Nephron progenitor cell (in vitro differentiated cells): ENCODE measurements around the gene GARIN5A.

Experiments
- DNase-seq: peaks from one replicate; pipeline ENCODE4 v3.0.0; 2021
- H3K27ac Mint-ChIP-seq: 2 replicates; pipeline ENCODE4 v1.8.0; 2021; ENCODE audit warnings: mild to moderate bottlenecking, moderate library complexity, mixed read lengths
- H3K27me3 Mint-ChIP-seq: 2 replicates; pipeline ENCODE4 v1.8.0; 2021; ENCODE audit warnings: mild to moderate bottlenecking, low read depth, mixed read lengths; ENCODE audit not compliant: poor library complexity
- H3K36me3 Mint-ChIP-seq: 2 replicates; pipeline ENCODE4 v1.8.0; 2021; ENCODE audit warnings: low read depth, mixed read lengths
- H3K4me1 Mint-ChIP-seq: 2 replicates; pipeline ENCODE4 v1.8.0; 2021; ENCODE audit warnings: mixed read lengths
- H3K4me3 Mint-ChIP-seq: 2 replicates; pipeline ENCODE4 v1.8.0; 2021; ENCODE audit warnings: mild to moderate bottlenecking, moderate library complexity, mixed read lengths
- H3K9me3 Mint-ChIP-seq: 2 replicates; pipeline ENCODE4 v1.8.0; 2021; ENCODE audit warnings: mild to moderate bottlenecking, moderate library complexity, mixed read lengths
- CTCF ChIP-seq: fragments of 200-600 bp; sonication (generic); IDR thresholded peaks from 2 replicates; pipeline ENCODE4 v1.5.0; 2021; ENCODE audit warnings: antibody characterized with exemption

Gene GARIN5A

DNA sequence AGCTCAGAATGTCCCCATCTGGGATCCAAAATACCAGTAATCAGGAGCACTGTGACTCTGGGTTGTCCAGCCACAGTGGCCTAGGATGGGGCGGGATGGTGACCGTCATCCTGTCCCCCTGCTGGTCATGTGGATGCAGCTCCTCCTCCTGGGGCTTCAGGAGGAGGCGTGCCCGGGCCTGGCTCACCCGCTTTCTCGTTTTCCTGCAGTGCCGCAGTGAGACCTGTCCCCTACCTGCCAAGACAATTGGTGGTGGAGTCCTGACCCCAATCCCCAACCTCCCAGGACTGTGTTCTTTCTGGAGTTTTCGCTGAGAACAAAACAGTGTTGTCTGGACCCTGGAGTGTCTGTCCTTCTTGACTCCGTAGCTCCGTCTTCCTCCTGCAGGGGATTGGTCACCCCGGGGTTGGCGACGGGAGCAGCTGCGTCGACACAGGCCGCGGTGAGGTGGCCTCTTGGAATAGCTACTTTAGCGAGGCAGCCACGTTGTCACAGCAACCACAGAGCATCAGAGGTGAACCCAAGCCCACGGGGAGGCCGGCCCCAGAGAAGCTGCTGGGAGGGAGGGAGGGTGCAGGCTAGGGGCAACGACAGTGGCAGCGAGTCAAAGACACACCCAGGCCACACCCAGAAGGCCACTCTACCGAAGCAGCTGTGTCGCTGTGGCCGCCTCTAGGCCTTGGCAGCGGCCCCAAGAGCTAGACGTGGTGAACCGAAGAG, 10.5 kb downstream of the GARIN5A start:
- Mint-ChIP-seq H3K27me3 (peaks cover 10% of the 10 kb centered on the region), H3K4me1 (peaks cover 23% of the 10 kb centered on the region), H3K27ac (no peak overlapping the region), H3K4me3 (no peak overlapping the region), H3K36me3 (no peaks in the 10 kb centered on the region), H3K9me3 (no peaks in the 10 kb centered on the region)
- peak; percentile 57 for TF ChIP-seq CTCF
- peak; percentile 69 for DNase-seq

- no peak overlapping the region for H3K4me3 Mint-ChIP-seq
- H3K27me3 Mint-ChIP-seq = peaks cover 12% of the 10 kb centered on the region
These were observed 11.6 kb downstream of the GARIN5A start for GRCh38 chr19:50465000-50465399.

DNA sequence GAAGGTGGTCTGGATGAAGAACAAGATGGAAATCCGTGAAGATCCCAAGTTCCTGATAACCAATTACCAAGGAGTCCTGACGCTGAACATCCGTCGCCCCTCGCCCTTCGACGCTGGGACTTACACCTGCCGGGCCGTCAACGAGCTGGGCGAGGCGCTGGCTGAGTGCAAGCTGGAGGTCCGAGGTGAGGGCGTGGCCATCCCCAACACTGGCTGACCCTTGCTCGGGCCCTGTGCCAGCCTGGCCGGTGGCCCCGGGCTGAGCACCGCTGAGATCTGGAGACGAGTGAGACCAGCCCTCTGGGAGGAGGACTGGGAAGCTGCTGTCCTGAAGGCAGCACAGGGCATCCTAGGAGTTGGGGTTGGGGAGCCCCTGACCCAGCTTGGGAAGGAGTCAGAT, 12.3 kb downstream of the GARIN5A start:
- H3K27me3 Mint-ChIP-seq = peaks cover 9% of the 10 kb centered on the region
- no peak for TF ChIP-seq CTCF
- H3K4me1 Mint-ChIP-seq = peaks cover 32% of the 10 kb centered on the region
- no peak overlapping the region for H3K27ac Mint-ChIP-seq
- no peaks in the 10 kb centered on the region for H3K36me3 Mint-ChIP-seq
- peak overlapping the region; percentile 64 for H3K4me3 Mint-ChIP-seq
- no peaks in the 10 kb centered on the region for H3K9me3 Mint-ChIP-seq
- no peak for DNase-seq

More at GRCh38 chr19:50465000-50465399, 11.6 kb downstream of the GARIN5A start:
- Mint-ChIP-seq H3K9me3 (no peaks in the 10 kb centered on the region), H3K36me3 (no peaks in the 10 kb centered on the region), H3K4me1 (peaks cover 30% of the 10 kb centered on the region), H3K27ac (no peak overlapping the region)
- no peak for TF ChIP-seq CTCF
- no peak for DNase-seq

DNA sequence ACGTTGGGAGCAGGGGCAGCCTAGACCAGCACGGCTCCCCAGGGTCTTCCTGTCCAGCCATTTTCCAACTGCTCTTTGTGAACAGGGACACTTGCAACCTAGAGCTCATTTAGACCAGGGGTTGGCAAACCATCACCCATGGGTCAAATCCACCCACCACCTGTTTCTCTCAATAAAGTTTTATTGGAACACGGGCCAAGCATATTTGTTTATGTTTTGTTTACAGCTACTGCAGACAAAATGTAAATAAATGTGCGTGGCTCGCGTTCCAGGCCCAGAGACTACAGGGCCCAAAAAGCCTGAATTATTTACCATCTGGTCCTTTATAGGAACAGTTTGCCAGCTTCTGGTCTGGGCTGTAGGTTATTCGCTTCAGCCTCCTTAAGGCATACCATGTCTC, 13.7 kb downstream of the GARIN5A start:
- Mint-ChIP-seq H3K27me3 (peaks cover 9% of the 10 kb centered on the region), H3K27ac (no peak overlapping the region), H3K9me3 (no peaks in the 10 kb centered on the region), H3K4me3 (no peak overlapping the region), H3K4me1 (peaks cover 28% of the 10 kb centered on the region), H3K36me3 (no peaks in the 10 kb centered on the region)
- no peak for TF ChIP-seq CTCF
- no peak for DNase-seq

GRCh38 chr19:50461066-50461875, 15.4 kb downstream of the GARIN5A start:
- DNase-seq = peak; percentile 71
- no peak overlapping the region for H3K27ac Mint-ChIP-seq
- H3K36me3 Mint-ChIP-seq = no peaks in the 10 kb centered on the region
- H3K4me1 Mint-ChIP-seq = peaks cover 21% of the 10 kb centered on the region
- peaks cover 17% of the 10 kb centered on the region for H3K27me3 Mint-ChIP-seq
- no peaks in the 10 kb centered on the region for H3K9me3 Mint-ChIP-seq
- TF ChIP-seq CTCF = peak; percentile 82
- H3K4me3 Mint-ChIP-seq = no peak overlapping the region
